Measurements from ENCODE around the gene IRF7. TPM values are rescaled to one million over a fixed set of nuclear protein-coding genes. Genes with fewer than 3 reads are reported as not detected.

The IRF7 gene
- total RNA-seq, 1 experiment from 2014 or later, result 8.8 TPM

GRCh38 chr11:598005-598680, 17.6 kb downstream of the IRF7 start:
- no peaks in the 10 kb centered on the region for H3K9me3 ChIP-seq (ENCODE audit: low read depth, low read length, poor library complexity, severe bottlenecking)
- H3K4me1 ChIP-seq (ENCODE audit: insufficient read depth, low read length, poor library complexity, severe bottlenecking), result no peaks in the 10 kb centered on the region
- peaks cover 46% of the 10 kb centered on the region for H3K36me3 ChIP-seq (ENCODE audit: insufficient read depth, low read length, poor library complexity, severe bottlenecking)
- H3K27me3 ChIP-seq (replicated peaks; ENCODE audit: insufficient read depth, low read depth, low read length, poor library complexity), result no peaks in the 10 kb centered on the region
- TF ChIP-seq CTCF (conservative IDR thresholded peaks at IDR 0.05; ENCODE audit: low read depth, low read length), result no peak
- TF ChIP-seq EZH2 (IDR thresholded peaks at IDR 0.05; ENCODE audit: borderline replicate concordance, low read depth, low read length, poor library complexity, severe bottlenecking), result no peak
- no peak for DNase-seq (ENCODE audit: low spot score)
- no peak overlapping the region for H3K27ac ChIP-seq (ENCODE audit: low read depth, low read length, poor library complexity, severe bottlenecking)
- POLR2A ChIA-PET (ENCODE audit: low non-redundant PET), result no interaction called here
- H3K4me3 ChIP-seq (ENCODE audit: low read depth, low read length, poor library complexity, severe bottlenecking), result no peak overlapping the region
- CTCF ChIA-PET, result no interaction called here
- intact Hi-C loops (cut with micrococcal nuclease; ENCODE audit: unreplicated experiment), result no loop called here
- no TSS peak for BruUV-seq (replicated peaks)

GRCh38 chr11:597166-597725, 18.5 kb downstream of the IRF7 start:
- TF ChIP-seq CTCF (conservative IDR thresholded peaks at IDR 0.05; ENCODE audit: low read depth, low read length), result no peak
- TF ChIP-seq EZH2 (IDR thresholded peaks at IDR 0.05; ENCODE audit: borderline replicate concordance, low read depth, low read length, poor library complexity, severe bottlenecking), result no peak
- Histone ChIP-seq H3K27ac (ENCODE audit: low read depth, low read length, poor library complexity, severe bottlenecking) (no peak overlapping the region), H3K36me3 (ENCODE audit: insufficient read depth, low read length, poor library complexity, severe bottlenecking) (peaks cover 54% of the 10 kb centered on the region), H3K9me3 (ENCODE audit: low read depth, low read length, poor library complexity, severe bottlenecking) (no peaks in the 10 kb centered on the region), H3K4me1 (ENCODE audit: insufficient read depth, low read length, poor library complexity, severe bottlenecking) (no peaks in the 10 kb centered on the region), H3K4me3 (ENCODE audit: low read depth, low read length, poor library complexity, severe bottlenecking) (no peak overlapping the region), H3K27me3 (replicated peaks; ENCODE audit: insufficient read depth, low read depth, low read length, poor library complexity) (no peaks in the 10 kb centered on the region)
- ChIA-PET CTCF (no interaction called here), POLR2A (ENCODE audit: low non-redundant PET) (no interaction called here)
- intact Hi-C loops (cut with micrococcal nuclease; ENCODE audit: unreplicated experiment), result no loop called here
- DNase-seq (ENCODE audit: low spot score), result no peak
- BruUV-seq (replicated peaks), result no TSS peak

DNA sequence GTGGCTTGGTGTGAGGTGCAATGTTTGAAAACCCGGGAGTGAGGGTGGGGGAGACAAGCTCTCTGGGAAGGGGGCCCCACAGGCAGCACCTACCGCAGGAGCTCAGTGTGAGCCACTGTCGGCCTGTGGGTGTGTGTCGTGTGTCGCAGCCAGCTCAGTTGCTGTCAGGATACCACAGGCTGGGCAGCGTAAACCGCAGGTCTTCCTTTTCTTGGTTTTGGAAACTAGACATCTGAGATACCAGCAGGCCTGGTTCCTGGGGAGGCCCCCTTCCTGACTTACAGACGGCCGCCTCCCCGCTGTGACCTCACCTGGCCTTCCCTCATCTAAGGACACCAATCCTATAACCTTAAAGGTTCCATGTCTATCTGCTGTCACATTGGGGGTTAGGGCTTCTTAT, 19.4 kb downstream of the IRF7 start:
- TF ChIP-seq CTCF (conservative IDR thresholded peaks at IDR 0.05; ENCODE audit: low read depth, low read length), result no peak
- no peak for TF ChIP-seq EZH2 (IDR thresholded peaks at IDR 0.05; ENCODE audit: borderline replicate concordance, low read depth, low read length, poor library complexity, severe bottlenecking)
- POLR2A ChIA-PET (ENCODE audit: low non-redundant PET), result no interaction called here
- Histone ChIP-seq H3K27ac (ENCODE audit: low read depth, low read length, poor library complexity, severe bottlenecking) (no peak overlapping the region), H3K4me3 (ENCODE audit: low read depth, low read length, poor library complexity, severe bottlenecking) (no peak overlapping the region), H3K9me3 (ENCODE audit: low read depth, low read length, poor library complexity, severe bottlenecking) (no peaks in the 10 kb centered on the region), H3K27me3 (replicated peaks; ENCODE audit: insufficient read depth, low read depth, low read length, poor library complexity) (no peaks in the 10 kb centered on the region), H3K4me1 (ENCODE audit: insufficient read depth, low read length, poor library complexity, severe bottlenecking) (no peaks in the 10 kb centered on the region), H3K36me3 (ENCODE audit: insufficient read depth, low read length, poor library complexity, severe bottlenecking) (peaks cover 49% of the 10 kb centered on the region)
- DNase-seq (ENCODE audit: low spot score), result no peak
- intact Hi-C loops (cut with micrococcal nuclease; ENCODE audit: unreplicated experiment), result no loop called here
- CTCF ChIA-PET, result no interaction called here
- no TSS peak for BruUV-seq (replicated peaks)

All from A673 (cell line).